Embryonic facial prominence (tissue), 1 donor: Measurements from ENCODE around the gene OR56A5.

ENCODE experiments used
- DNase-seq: peaks from one replicate; pipeline ENCODE4 v3.0.0-alpha.2; 2016; ENCODE audit errors: extremely low spot score

The OR56A5 gene

DNA sequence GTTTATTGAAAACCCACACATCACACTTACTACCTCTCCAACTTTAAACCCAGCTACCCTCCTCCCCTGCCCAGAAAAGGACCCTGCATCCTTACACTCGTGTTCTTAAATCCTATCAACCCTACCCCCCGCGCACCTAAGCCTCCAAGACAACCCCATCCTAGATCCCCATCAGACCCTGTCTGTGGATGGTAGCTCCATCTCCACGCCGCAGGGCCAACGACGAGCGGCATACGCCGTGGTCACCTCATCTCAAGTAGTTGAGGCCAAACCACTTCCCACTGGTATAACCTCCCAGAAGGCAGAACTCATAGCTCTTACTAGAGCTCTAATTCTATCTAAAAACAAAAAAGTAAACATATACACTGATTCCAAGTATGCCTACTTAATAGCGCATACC is 35.6 kb downstream of the OR56A5 start:
- DNase-seq: no peak

DNA sequence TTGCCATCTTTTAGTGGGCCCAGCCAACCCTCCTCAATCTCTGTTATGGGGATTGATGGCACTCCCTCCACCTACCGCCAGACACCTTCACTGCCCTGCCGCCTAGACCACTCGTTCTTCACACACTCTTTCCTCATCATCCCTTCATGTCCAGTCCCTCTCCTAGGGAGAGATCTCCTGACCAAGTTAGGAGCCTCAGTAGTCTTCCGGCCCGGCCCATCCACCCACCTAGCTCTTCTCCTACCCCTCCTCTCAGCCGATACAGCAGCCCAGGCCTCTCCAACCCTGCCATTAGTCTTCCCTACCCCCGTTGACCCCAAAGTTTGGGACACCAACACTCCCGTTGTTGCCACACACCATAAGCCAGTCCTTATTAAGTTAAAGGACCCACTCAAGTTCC is 37.2 kb downstream of the OR56A5 start:
- DNase-seq: no peak

DNA sequence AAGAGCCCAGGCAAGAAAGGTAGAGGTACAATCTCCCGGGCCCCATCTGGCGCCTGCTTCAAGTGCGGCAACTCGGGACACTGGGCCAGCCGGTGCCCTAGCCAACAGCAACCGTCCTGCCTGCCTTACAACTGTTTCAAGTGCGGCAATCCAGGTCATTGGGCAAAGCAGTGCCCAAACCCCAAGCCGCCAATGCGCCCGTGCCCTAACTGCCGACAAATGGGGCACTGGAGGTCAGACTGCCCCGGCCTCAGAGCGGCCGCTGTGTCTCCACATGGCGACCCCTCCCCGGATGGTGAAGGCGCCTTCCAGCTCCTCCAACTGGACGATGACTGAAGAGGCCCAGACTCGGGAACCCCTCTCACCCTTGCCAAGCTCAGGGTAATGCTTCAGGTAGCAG is 37.7 kb downstream of the OR56A5 start:
- DNase-seq: no peak

DNA sequence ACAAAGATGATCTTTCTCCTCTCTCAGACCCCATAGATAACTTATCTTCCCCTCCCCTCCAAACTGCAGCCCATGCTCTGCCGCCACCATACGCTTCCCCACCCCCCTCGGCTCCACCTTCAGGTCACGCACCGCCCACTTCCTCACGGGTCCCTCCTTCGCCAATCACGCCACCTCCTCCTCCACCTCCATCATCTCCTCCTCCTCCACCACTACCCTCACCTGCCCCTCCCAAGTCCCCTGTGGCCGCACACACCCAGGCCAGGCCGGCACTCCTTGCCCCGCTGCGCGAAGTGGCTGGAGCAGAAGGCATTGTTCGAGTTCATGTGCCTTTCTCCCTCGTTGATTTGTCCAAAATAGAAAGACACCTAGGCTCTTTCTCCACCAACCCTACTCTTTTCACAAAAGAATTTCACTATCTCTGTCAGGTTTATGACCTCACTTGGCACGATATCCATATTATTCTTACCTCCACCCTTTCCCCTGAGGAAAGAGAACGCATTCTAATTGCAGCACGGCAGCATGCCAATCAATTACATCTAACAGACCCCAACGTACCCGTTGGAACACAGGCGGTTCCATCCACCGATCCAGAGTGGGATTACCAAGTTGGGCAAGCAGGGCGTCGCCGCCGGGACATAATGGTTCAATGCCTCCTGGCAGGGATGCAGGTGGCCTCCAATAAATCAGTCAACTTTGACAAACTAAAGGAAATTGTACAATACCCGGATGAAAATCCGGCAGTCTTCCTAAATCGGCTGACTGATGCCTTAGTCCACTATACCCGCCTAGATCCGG is 38.5 kb downstream of the OR56A5 start:
- DNase-seq: no peak

DNA sequence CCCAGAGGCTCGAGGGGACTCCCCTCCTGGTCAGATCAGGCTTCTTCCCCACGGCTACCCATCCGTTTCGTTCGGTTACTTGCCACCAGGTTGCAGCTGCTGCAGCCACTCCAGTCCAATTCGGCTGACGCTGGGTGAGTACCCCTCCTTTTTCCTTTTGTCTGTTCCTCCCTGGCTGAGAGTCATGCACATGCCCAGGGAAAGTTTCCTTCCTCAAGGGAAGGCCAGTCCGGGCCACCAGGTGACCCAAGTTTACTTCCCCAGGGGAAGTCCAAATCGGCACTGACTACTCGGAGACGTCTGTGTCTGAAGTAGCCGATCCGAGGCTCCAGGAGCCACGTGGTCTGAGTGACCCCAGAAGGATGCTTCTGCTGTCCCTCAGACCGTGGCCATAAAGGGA is 39.5 kb downstream of the OR56A5 start:
- no peak for DNase-seq

DNA sequence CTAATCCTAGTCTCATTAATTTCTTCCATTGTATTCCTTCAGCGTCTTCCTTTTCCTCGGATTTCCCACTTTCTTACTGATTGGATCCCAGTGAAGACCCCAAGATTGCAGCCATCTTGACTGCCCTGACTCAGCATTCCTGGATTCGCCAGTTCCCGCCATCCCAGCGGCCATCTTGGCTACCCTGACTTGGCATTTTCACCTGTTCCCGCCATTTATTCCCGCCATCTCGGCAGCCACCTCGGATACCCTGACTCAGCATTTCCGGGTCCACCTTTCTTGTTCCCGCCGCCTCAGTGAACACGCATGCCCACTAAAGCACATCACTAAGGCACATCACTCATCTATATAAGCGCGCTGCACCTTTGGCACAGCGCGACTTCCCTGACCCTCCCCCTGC is 40.0 kb downstream of the OR56A5 start:
- DNase-seq: no peak

DNA sequence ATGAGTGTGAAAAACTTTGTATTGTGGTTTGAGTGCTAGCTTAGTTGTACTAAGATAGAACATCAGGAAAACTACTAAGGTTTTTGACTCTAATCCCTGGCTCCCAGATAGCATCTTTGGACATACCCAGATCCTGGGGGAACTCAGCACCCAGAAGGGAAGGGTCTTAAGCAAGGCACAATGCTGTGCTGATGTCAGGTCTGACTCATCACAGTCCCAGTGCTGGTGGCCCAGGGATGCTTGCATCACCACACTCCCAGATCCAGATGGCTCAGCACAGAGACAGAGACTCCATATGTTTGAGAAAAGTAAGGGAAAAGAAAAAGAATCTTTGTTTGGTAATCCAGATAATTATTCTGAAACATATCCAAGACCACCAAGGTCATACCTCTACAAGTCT is 44.5 kb downstream of the OR56A5 start:
- no peak for DNase-seq

DNA sequence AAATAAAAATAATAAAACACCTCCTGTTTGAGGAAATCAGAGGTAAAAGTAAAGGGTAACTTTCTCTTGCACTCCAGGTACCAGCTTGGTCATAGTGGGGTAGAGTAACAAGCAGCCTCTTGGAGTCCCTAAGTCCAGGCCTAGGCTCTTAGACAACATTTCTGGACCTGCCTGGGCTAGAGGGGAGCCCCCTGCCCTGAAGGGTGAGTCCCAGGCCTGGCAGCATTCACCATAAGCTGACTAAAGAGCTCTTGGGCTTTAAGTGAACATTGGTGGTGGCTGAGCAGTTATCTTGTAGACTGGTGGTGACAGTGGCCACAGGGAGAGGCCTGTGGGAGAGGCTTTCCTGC is 44.9 kb downstream of the OR56A5 start:
- no peak for DNase-seq

DNA sequence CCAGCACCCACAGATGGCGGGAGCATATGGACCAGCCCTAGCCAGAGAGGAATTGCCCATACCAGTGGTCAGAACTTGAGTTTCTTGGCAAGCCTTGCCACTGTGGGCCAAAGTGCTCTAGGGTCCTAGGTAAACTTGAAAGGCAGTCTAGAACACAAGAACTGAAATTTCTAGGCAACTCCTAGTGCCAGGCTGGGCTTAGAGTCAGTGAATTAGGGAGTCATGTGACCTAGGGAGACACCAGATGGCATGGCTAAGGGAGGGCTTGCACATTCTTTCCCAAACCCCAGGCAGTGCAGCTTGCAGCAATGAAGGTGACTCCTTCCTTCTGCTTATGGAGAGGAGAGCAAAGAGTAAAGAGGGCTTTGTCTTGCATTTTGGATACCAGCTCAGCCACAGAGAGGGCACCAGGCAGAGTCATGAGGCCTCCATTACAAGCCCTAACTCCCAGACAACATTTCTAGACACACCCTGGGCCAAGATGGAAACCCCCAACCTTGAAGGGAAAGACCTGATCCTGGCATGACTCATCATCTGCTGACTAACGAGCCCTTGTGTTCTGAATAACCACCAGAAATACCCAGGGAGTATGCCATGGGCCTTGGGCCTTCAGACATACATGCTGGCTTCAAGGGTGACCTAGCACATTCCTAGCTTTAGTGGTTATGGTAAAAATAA is 45.4 kb downstream of the OR56A5 start:
- no peak for DNase-seq
